Neural progenitor cell (in vitro differentiated cells): ENCODE measurements around the gene LYVE1. TPM values are rescaled to one million over a fixed set of nuclear protein-coding genes. Genes with fewer than 3 reads are reported as not detected.

Experiments
- DNase-seq: peaks from one replicate; pipeline ENCODE4 v3.0.0-alpha.2; 2016; ENCODE audit warnings: low spot score
- H2AFZ ChIP-seq: fragments of 200-600 bp; sonication (generic); replicated peaks from 2 replicates; pipeline ENCODE4 v1.6.1; 2016; ENCODE audit warnings: antibody characterized with exemption
- H3F3A ChIP-seq: fragments of 200-600 bp; sonication (generic); 2 replicates; pipeline ENCODE4 v1.6.1; 2016; ENCODE audit warnings: antibody characterized with exemption, low read depth
- H3K27ac ChIP-seq: fragments of 200-600 bp; sonication (generic); 2 replicates; pipeline ENCODE4 v1.5.1; 2016; ENCODE audit warnings: mild to moderate bottlenecking
- H3K27me3 ChIP-seq: fragments of 200-600 bp; sonication (generic); 2 replicates; pipeline ENCODE4 v1.6.1; 2016; ENCODE audit warnings: mild to moderate bottlenecking, moderate library complexity
- H3K36me3 ChIP-seq: fragments of 200-600 bp; sonication (generic); 2 replicates; pipeline ENCODE4 v1.5.1; 2016
- H3K4me1 ChIP-seq: fragments of 200-600 bp; sonication (generic); 2 replicates; pipeline ENCODE4 v1.6.1; 2016; ENCODE audit warnings: mixed run types
- H3K4me2 ChIP-seq: fragments of 200-600 bp; sonication (generic); 2 replicates; pipeline ENCODE4 v1.6.1; 2016
- H3K4me3 ChIP-seq: fragments of 200-600 bp; sonication (generic); 2 replicates; pipeline ENCODE4 v1.5.1; 2016
- H3K79me2 ChIP-seq: fragments of 200-600 bp; sonication (generic); 2 replicates; pipeline ENCODE4 v1.6.1; 2016; ENCODE audit warnings: low read depth
- H3K9ac ChIP-seq: fragments of 200-600 bp; sonication (generic); 2 replicates; pipeline ENCODE4 v1.6.1; 2016
- H3K9me3 ChIP-seq: fragments of 200-600 bp; sonication (generic); 2 replicates; pipeline ENCODE4 v1.5.1; 2016; ENCODE audit warnings: low read depth
- H4K20me1 ChIP-seq: fragments of 200-600 bp; sonication (generic); 2 replicates; pipeline ENCODE4 v1.6.1; 2016; ENCODE audit warnings: low read depth
- H3K27ac Mint-ChIP-seq: 3 replicates; pipeline ENCODE4 v1.8.0; 2021; ENCODE audit warnings: mixed read lengths
- H3K27me3 Mint-ChIP-seq: 2 replicates; pipeline ENCODE4 v1.8.0; 2022; ENCODE audit warnings: low read depth, mild to moderate bottlenecking, inconsistent platforms, moderate library complexity, mixed read lengths; ENCODE audit not compliant: insufficient read depth
- H3K36me3 Mint-ChIP-seq: 3 replicates; pipeline ENCODE4 v1.8.0; 2021; ENCODE audit warnings: mixed read lengths
- H3K4me1 Mint-ChIP-seq: 3 replicates; pipeline ENCODE4 v1.8.0; 2021; ENCODE audit warnings: mixed read lengths
- H3K4me3 Mint-ChIP-seq: 3 replicates; pipeline ENCODE4 v1.8.0; 2021; ENCODE audit warnings: mild to moderate bottlenecking, moderate library complexity, mixed read lengths
- H3K9me3 Mint-ChIP-seq: 3 replicates; pipeline ENCODE4 v1.8.0; 2020; ENCODE audit warnings: mixed read lengths
- CTCF ChIP-seq: fragments of 200-600 bp; sonication (generic); IDR thresholded peaks from 2 replicates; pipeline ENCODE4 v1.5.1; 2017; ENCODE audit warnings: antibody characterized with exemption, mild to moderate bottlenecking
- EZH2 ChIP-seq: fragments of 200-600 bp; sonication (generic); IDR thresholded peaks from 2 replicates; pipeline ENCODE4 v1.6.1; 2017; ENCODE audit warnings: antibody characterized with exemption, mild to moderate bottlenecking, moderate library complexity
- EZH2phosphoT487 ChIP-seq: fragments of 200-600 bp; sonication (generic); IDR thresholded peaks from 2 replicates; pipeline ENCODE4 v1.6.1; 2017; ENCODE audit warnings: antibody characterized with exemption
- total RNA-seq: library from RNA; depleted of rRNA; stranded (reverse); fragments of >200 nt; gene quantifications from 2 replicates; pipeline ENCODE4 v1.2.3, GENCODE V29; 2015; ENCODE audit warnings: low replicate concordance

Gene LYVE1
- total RNA-seq, 1 donor from 2014 or later, result 0.51 TPM

- H3K36me3 ChIP-seq, result no peaks in the 10 kb centered on the region
- Mint-ChIP-seq H3K4me1 (peaks cover 5% of the 10 kb centered on the region), H3K36me3 (peaks cover 2% of the 10 kb centered on the region), H3K9me3 (no peaks in the 10 kb centered on the region), H3K27ac (no peak overlapping the region), H3K4me3 (no peak overlapping the region), H3K27me3 (peaks cover 2% of the 10 kb centered on the region)
- H3K27ac ChIP-seq, result no peak overlapping the region
- H3K4me2 ChIP-seq, result no peak overlapping the region
- TF ChIP-seq CTCF, result no peak
- TF ChIP-seq EZH2, result no peak
- no peak for TF ChIP-seq EZH2phosphoT487
- H3K79me2 ChIP-seq, result no peaks in the 10 kb centered on the region
- no peaks in the 10 kb centered on the region for H4K20me1 ChIP-seq
- H3K27me3 ChIP-seq, result no peaks in the 10 kb centered on the region
- peaks cover 3% of the 10 kb centered on the region for H3F3A ChIP-seq
- H3K4me3 ChIP-seq, result no peak overlapping the region
- H3K4me1 ChIP-seq, result peaks cover 2% of the 10 kb centered on the region
- H3K9ac ChIP-seq, result no peak overlapping the region
- no peak overlapping the region for H2AFZ ChIP-seq
- DNase-seq, result no peak
- no peaks in the 10 kb centered on the region for H3K9me3 ChIP-seq
These were observed 15.6 kb upstream of the LYVE1 start for GRCh38 chr11:10584071-10584501.

GRCh38 chr11:10581481-10582019 lies 13.1 kb upstream of the LYVE1 start:
- Histone ChIP-seq H3K36me3 (no peaks in the 10 kb centered on the region), H4K20me1 (no peaks in the 10 kb centered on the region), H3K9ac (no peak overlapping the region), H2AFZ (no peak overlapping the region), H3K4me3 (no peak overlapping the region), H3F3A (peaks cover 8% of the 10 kb centered on the region), H3K27ac (no peak overlapping the region), H3K9me3 (no peaks in the 10 kb centered on the region), H3K79me2 (no peaks in the 10 kb centered on the region), H3K4me2 (no peak overlapping the region), H3K27me3 (no peaks in the 10 kb centered on the region), H3K4me1 (peaks cover 11% of the 10 kb centered on the region)
- Mint-ChIP-seq H3K27ac (no peak overlapping the region), H3K9me3 (no peaks in the 10 kb centered on the region), H3K4me3 (no peak overlapping the region), H3K4me1 (peaks cover 14% of the 10 kb centered on the region), H3K27me3 (peaks cover 3% of the 10 kb centered on the region), H3K36me3 (peaks cover 2% of the 10 kb centered on the region)
- DNase-seq, result no peak
- TF ChIP-seq CTCF (no peak), EZH2phosphoT487 (no peak), EZH2 (no peak)

GRCh38 chr11:10580623-10581022 lies 12.2 kb upstream of the LYVE1 start:
- H3K9me3 ChIP-seq, result no peaks in the 10 kb centered on the region
- no peaks in the 10 kb centered on the region for H3K79me2 ChIP-seq
- no peaks in the 10 kb centered on the region for H3K27me3 ChIP-seq
- no peak for DNase-seq
- H3K4me3 ChIP-seq, result no peak overlapping the region
- H3K27me3 Mint-ChIP-seq, result peaks cover 3% of the 10 kb centered on the region
- peaks cover 2% of the 10 kb centered on the region for H3K36me3 Mint-ChIP-seq
- H4K20me1 ChIP-seq, result no peaks in the 10 kb centered on the region
- no peak overlapping the region for H3K4me3 Mint-ChIP-seq
- peaks cover 8% of the 10 kb centered on the region for H3F3A ChIP-seq
- H3K36me3 ChIP-seq, result no peaks in the 10 kb centered on the region
- H3K4me2 ChIP-seq, result no peak overlapping the region
- peaks cover 14% of the 10 kb centered on the region for H3K4me1 Mint-ChIP-seq
- TF ChIP-seq EZH2, result no peak
- TF ChIP-seq EZH2phosphoT487, result no peak
- TF ChIP-seq CTCF, result no peak
- peaks cover 11% of the 10 kb centered on the region for H3K4me1 ChIP-seq
- H3K27ac Mint-ChIP-seq, result no peak overlapping the region
- H2AFZ ChIP-seq, result no peak overlapping the region
- H3K27ac ChIP-seq, result no peak overlapping the region
- H3K9ac ChIP-seq, result no peak overlapping the region
- no peaks in the 10 kb centered on the region for H3K9me3 Mint-ChIP-seq
